Measurements from ENCODE around the gene ABCA4.
"Not testable (repeated sequence)": the region's sequence is repeated elsewhere in the genome, so short reads cannot be mapped to it uniquely, and the experiment has no call there.

The ABCA4 gene

GRCh38 chr1:94120991-94121390, at the start of gene ABCA4:
Gene ABCA4, minus strand, starts transcription at chr1:94121148. Its CDS starts 103 bp downstream, at chr1:94121045.
- TF ChIP-seq CTCF (IDR thresholded peaks at IDR 0.05; ENCODE audit: insufficient read depth, missing control alignments) = no peak
- DNase-seq (ENCODE audit: insufficient read length, low spot score) (peak; percentile 60), FAIRE-seq (no peak)

GRCh38 chr1:94169126-94169525, 48.2 kb upstream of the ABCA4 start:
- no peak for DNase-seq (ENCODE audit: insufficient read length, low spot score)
- TF ChIP-seq CTCF (IDR thresholded peaks at IDR 0.05; ENCODE audit: insufficient read depth, missing control alignments) = no peak
- no peak for FAIRE-seq

GRCh38 chr1:94165843-94166242, 44.9 kb upstream of the ABCA4 start:
- DNase-seq (ENCODE audit: insufficient read length, low spot score) (no peak), FAIRE-seq (no peak)
- TF ChIP-seq CTCF (IDR thresholded peaks at IDR 0.05; ENCODE audit: insufficient read depth, missing control alignments) = no peak

GRCh38 chr1:94164885-94165284, 43.9 kb upstream of the ABCA4 start:
- not testable (repeated sequence) for FAIRE-seq; DNase-seq (ENCODE audit: insufficient read length, low spot score)

- FAIRE-seq; DNase-seq (ENCODE audit: insufficient read length, low spot score): not testable (repeated sequence)
Observed at GRCh38 chr1:94164121-94164520, 43.2 kb upstream of the ABCA4 start.

GRCh38 chr1:94163249-94163648, 42.3 kb upstream of the ABCA4 start:
- not testable (repeated sequence) for FAIRE-seq; DNase-seq (ENCODE audit: insufficient read length, low spot score)

GRCh38 chr1:94160811-94161210, 39.9 kb upstream of the ABCA4 start:
- FAIRE-seq (peak; percentile 96), DNase-seq (ENCODE audit: insufficient read length, low spot score) (no peak)
- no peak for TF ChIP-seq CTCF (IDR thresholded peaks at IDR 0.05; ENCODE audit: insufficient read depth, missing control alignments)

- DNase-seq (ENCODE audit: insufficient read length, low spot score) = no peak
- FAIRE-seq = no peak
- TF ChIP-seq CTCF (IDR thresholded peaks at IDR 0.05; ENCODE audit: insufficient read depth, missing control alignments) = no peak
Observed at GRCh38 chr1:94156096-94156625, 35.2 kb upstream of the ABCA4 start.

- TF ChIP-seq CTCF (IDR thresholded peaks at IDR 0.05; ENCODE audit: insufficient read depth, missing control alignments) = no peak
- DNase-seq (ENCODE audit: insufficient read length, low spot score) (no peak), FAIRE-seq (no peak)
Observed at GRCh38 chr1:94154989-94155388, 34.0 kb upstream of the ABCA4 start.

All from D721Med (cell line).